ENCODE data around the gene ICA1.

ICA1 gene

DNA sequence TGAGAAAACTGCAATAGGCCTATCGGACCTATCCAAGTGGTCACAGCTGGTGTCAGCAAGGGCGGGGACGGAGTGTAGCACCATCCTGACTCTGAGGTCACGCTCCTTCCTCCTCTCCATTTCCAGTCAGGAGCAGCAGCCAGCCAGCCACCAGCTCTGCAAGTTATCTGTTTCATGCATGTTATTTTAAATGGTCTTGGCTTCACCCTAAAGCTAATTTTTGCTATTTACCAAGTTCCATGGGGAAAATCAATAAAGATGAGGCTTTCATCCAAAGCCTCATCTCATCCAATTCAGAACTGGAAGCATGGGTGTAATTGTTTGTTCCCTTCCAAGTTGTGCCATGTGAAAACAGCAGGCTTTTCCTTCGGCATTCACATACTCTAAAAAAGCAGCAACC lies 49.3 kb downstream of the ICA1 start:
- DNase-seq (ENCODE audit: low read depth) = no peak
- TF ChIP-seq, protein P1, sequence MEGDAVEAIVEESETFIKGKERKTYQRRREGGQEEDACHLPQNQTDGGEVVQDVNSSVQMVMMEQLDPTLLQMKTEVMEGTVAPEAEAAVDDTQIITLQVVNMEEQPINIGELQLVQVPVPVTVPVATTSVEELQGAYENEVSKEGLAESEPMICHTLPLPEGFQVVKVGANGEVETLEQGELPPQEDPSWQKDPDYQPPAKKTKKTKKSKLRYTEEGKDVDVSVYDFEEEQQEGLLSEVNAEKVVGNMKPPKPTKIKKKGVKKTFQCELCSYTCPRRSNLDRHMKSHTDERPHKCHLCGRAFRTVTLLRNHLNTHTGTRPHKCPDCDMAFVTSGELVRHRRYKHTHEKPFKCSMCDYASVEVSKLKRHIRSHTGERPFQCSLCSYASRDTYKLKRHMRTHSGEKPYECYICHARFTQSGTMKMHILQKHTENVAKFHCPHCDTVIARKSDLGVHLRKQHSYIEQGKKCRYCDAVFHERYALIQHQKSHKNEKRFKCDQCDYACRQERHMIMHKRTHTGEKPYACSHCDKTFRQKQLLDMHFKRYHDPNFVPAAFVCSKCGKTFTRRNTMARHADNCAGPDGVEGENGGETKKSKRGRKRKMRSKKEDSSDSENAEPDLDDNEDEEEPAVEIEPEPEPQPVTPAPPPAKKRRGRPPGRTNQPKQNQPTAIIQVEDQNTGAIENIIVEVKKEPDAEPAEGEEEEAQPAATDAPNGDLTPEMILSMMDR (IDR thresholded peaks at IDR 0.05; ENCODE audit: low read depth, low read length, missing control alignments) = no peak
- in situ Hi-C loops (cut with HindIII; ENCODE audit: low sequenced_read_pairs) = no loop called here
- H3K4me3 ChIP-seq (ENCODE audit: low read depth, low read length) = no peak overlapping the region

- in situ Hi-C loops (cut with HindIII; ENCODE audit: low sequenced_read_pairs) = no loop called here
- DNase-seq (ENCODE audit: low read depth) = no peak
- TF ChIP-seq, protein P1 (IDR thresholded peaks at IDR 0.05; ENCODE audit: low read depth, low read length, missing control alignments) = no peak
- no peak overlapping the region for H3K4me3 ChIP-seq (ENCODE audit: low read depth, low read length)
Observed at GRCh38 chr7:8211725-8212096, 50.3 kb downstream of the ICA1 start.

- DNase-seq (ENCODE audit: low read depth) = no peak
- H3K4me3 ChIP-seq (ENCODE audit: low read depth, low read length) = no peak overlapping the region
- TF ChIP-seq, protein P1 (IDR thresholded peaks at IDR 0.05; ENCODE audit: low read depth, low read length, missing control alignments) = no peak
- in situ Hi-C loops (cut with HindIII; ENCODE audit: low sequenced_read_pairs) = no loop called here
Observed at GRCh38 chr7:8210845-8211724, 50.9 kb downstream of the ICA1 start.

GRCh38 chr7:8209353-8209752 lies 52.6 kb downstream of the ICA1 start:
- TF ChIP-seq, protein P1 (IDR thresholded peaks at IDR 0.05; ENCODE audit: low read depth, low read length, missing control alignments) = no peak
- H3K4me3 ChIP-seq (ENCODE audit: low read depth, low read length) = no peak overlapping the region
- no peak for DNase-seq (ENCODE audit: low read depth)
- in situ Hi-C loops (cut with HindIII; ENCODE audit: low sequenced_read_pairs) = no loop called here

DNA sequence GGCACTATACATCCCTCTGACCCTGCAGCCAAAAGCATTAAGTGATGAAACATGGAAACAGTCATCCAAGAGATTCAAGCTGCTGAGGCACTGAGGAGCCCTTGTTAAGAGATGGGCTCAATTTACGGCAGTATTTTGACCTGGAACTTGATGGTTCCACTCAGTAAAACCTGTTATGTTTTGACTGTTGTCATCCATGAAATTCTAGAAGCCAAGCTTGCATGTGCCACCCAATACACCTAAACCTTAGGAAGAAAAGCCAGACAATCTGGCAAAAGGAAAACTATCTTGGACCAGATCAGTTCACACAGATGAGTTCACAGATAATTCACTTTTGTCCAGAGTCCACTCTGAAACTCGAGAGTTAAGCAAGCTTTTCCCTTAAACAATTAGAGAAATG lies 53.2 kb downstream of the ICA1 start:
- in situ Hi-C loops (cut with HindIII; ENCODE audit: low sequenced_read_pairs) = no loop called here
- DNase-seq (ENCODE audit: low read depth) = no peak
- no peak overlapping the region for H3K4me3 ChIP-seq (ENCODE audit: low read depth, low read length)
- TF ChIP-seq, protein P1 (IDR thresholded peaks at IDR 0.05; ENCODE audit: low read depth, low read length, missing control alignments) = no peak

DNA sequence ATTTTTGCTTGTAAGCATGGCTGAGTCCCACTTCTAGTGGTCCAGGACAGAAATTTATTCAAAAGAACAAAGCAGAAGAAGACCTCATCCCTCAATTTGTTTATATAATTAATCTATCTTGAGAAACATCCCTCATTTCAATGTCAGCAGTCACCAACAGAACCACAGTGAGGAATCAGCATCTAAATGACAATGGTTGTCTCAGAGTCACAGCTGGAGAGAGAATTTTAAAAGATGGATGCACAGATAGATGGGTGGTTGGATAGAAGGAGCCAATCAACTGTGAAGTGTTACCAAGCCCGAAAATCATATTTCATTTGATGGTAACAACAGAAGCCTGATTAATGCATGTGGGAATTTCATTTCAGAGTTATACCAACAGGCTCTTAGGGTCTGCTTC lies 55.0 kb downstream of the ICA1 start:
- in situ Hi-C loops (cut with HindIII; ENCODE audit: low sequenced_read_pairs) = no loop called here
- TF ChIP-seq, protein P1 (IDR thresholded peaks at IDR 0.05; ENCODE audit: low read depth, low read length, missing control alignments) = no peak
- DNase-seq (ENCODE audit: low read depth) = no peak
- H3K4me3 ChIP-seq (ENCODE audit: low read depth, low read length) = no peak overlapping the region
